HepG2 (cell line): ENCODE measurements around the gene TCF25. TPM values are rescaled to one million over a fixed set of nuclear protein-coding genes. Genes with fewer than 3 reads are reported as not detected.
A peak's percentile ranks its signal among the peaks of the same experiment; 100 is the strongest.

ENCODE experiments used
- ARID5B ChIP-seq: IDR thresholded peaks from 2 replicates; pipeline ENCODE4 v1.4.0; 2020; ENCODE audit warnings: mild to moderate bottlenecking, missing genetic modification reagents
- FOXC1 ChIP-seq: sonication (generic); formaldehyde crosslinking; IDR thresholded peaks from 2 replicates; pipeline ENCODE4 v1.8.0; 2022; ENCODE audit warnings: mild to moderate bottlenecking, missing genetic modification reagents, borderline replicate concordance
- FOXK1 ChIP-seq: sonication (generic); formaldehyde crosslinking; IDR thresholded peaks from 2 replicates; pipeline ENCODE4 v1.4.0; 2020; ENCODE audit warnings: low read depth, missing genetic modification reagents, borderline replicate concordance
- GLI4 ChIP-seq: sonication (generic); formaldehyde crosslinking; IDR thresholded peaks from 2 replicates; pipeline ENCODE4 v1.5.1; 2020; ENCODE audit warnings: missing genetic modification reagents, mild to moderate bottlenecking, moderate library complexity, borderline replicate concordance
- GLMP ChIP-seq: sonication (generic); formaldehyde crosslinking; IDR thresholded peaks from 2 replicates; pipeline ENCODE4 v1.9.0; 2021; ENCODE audit warnings: missing genetic modification reagents, mild to moderate bottlenecking, borderline replicate concordance
- MAZ ChIP-seq, 2 experiments: sonication (generic) in 1 of 2; formaldehyde crosslinking in 1 of 2; IDR thresholded peaks; 2 replicates each; pipeline versions ENCODE4 v1.5.0 to v1.6.1; 2012 to 2020; ENCODE audit warnings: low read depth in 2 of 2, mild to moderate bottlenecking in 2 of 2, borderline replicate concordance in 1 of 2, improper control_type of control experiment in 1 of 2, low read length in 1 of 2, missing genetic modification reagents in 1 of 2, moderate library complexity in 1 of 2
- MED1 ChIP-seq: sonication (generic); formaldehyde crosslinking; IDR thresholded peaks from 2 replicates; pipeline ENCODE4 v1.4.0; 2020; ENCODE audit warnings: missing genetic modification reagents
- MIER2 ChIP-seq: IDR thresholded peaks from 2 replicates; pipeline ENCODE4 v1.6.1; 2016; ENCODE audit warnings: missing biosample characterization, missing genetic modification reagents
- NFATC3 ChIP-seq: sonication (generic); formaldehyde crosslinking; IDR thresholded peaks from 2 replicates; pipeline ENCODE4 v1.5.1; 2020; ENCODE audit warnings: mild to moderate bottlenecking, missing genetic modification reagents
- PAXIP1 ChIP-seq: sonication (generic); formaldehyde crosslinking; conservative IDR thresholded peaks from 2 replicates; pipeline ENCODE4 v1.4.0; 2020; ENCODE audit warnings: mild to moderate bottlenecking, missing genetic modification reagents, moderate library complexity
- ZBTB26 ChIP-seq: IDR thresholded peaks from 2 replicates; pipeline ENCODE4 v1.6.1; 2016; ENCODE audit warnings: missing compliant biosample characterization, missing genetic modification reagents, borderline replicate concordance
- ZKSCAN1 ChIP-seq: fragments of 150-350 bp; IDR thresholded peaks from 2 replicates; pipeline ENCODE4 v1.6.1; 2014; ENCODE audit warnings: low read length
- ZNF10 ChIP-seq: sonication (generic); formaldehyde crosslinking; IDR thresholded peaks from 2 replicates; pipeline ENCODE4 v1.4.0; 2020; ENCODE audit warnings: mild to moderate bottlenecking, low read depth, missing genetic modification reagents, borderline replicate concordance
- ZNF331 ChIP-seq: sonication (generic); formaldehyde crosslinking; IDR thresholded peaks from 2 replicates; pipeline ENCODE4 v1.4.0; 2020; ENCODE audit warnings: missing genetic modification reagents
- ZNF761 ChIP-seq: sonication (generic); formaldehyde crosslinking; conservative IDR thresholded peaks from 2 replicates; pipeline ENCODE4 v1.4.0; 2020; ENCODE audit warnings: mild to moderate bottlenecking, missing genetic modification reagents
- ZNF788 ChIP-seq: sonication (generic); formaldehyde crosslinking; IDR thresholded peaks from 2 replicates; pipeline ENCODE4 v1.5.0; 2020; ENCODE audit warnings: mild to moderate bottlenecking, missing genetic modification reagents, borderline replicate concordance
- ZSCAN25 ChIP-seq: sonication (generic); formaldehyde crosslinking; IDR thresholded peaks from 2 replicates; pipeline ENCODE4 v1.8.0; 2022; ENCODE audit warnings: mild to moderate bottlenecking, missing genetic modification reagents
- polyA plus RNA-seq, 8 experiments: library from polyadenylated mRNA; depleted of rRNA in 3 of 8; stranded (reverse) in 7 of 8; unstranded in 1 of 8; fragments of >200 nt; fragmentation: Illumina TruSeq in 4 of 8; extraction: Trizol in 4 of 8; gene quantifications; 2 replicates each; pipeline versions ENCODE4 v1.2.1 to v1.2.3, GENCODE V29; 2011 to 2016; ENCODE audit warnings: low read depth in 4 of 8, missing spikeins in 1 of 8, mixed read lengths in 1 of 8; ENCODE audit not compliant: insufficient read depth in 1 of 8
- total RNA-seq, 5 experiments: library from RNA; depleted of rRNA; stranded (reverse); fragments of >200 nt; fragmentation: Illumina TruSeq; extraction: Trizol; gene quantifications; 2 replicates each; pipeline ENCODE4 v1.2.3, GENCODE V29; 2016; ENCODE audit warnings: low read depth in 1 of 5

Gene TCF25
- total and polyA plus RNA-seq, 2 of the 13 experiments (the other 11 are each of a cell fraction or from before 2014, with no cell fraction given) = 138 to 206 TPM

- no peak for TF ChIP-seq GLMP (CRISPR knock-in tag)
- 0 out of 2 replicates have a peak, but pooled peaks have one; percentile 3 for TF ChIP-seq ZSCAN25
- 0 out of 2 replicates have a peak, but pooled peaks have one; percentile 55 for TF ChIP-seq ZNF788 (CRISPR knock-in tag)
- TF ChIP-seq ARID5B (CRISPR knock-in tag) = peak; percentile 24; the same call in 1 of the 2 replicates
- TF ChIP-seq PAXIP1 = peak; percentile 33; the same call in 1 of the 2 replicates
- TF ChIP-seq ZNF761 = 0 out of 2 replicates have a peak, but pooled peaks have one; percentile 25
- TF ChIP-seq FOXC1 (CRISPR knock-in tag) = peak; percentile 24; the same call in 1 of the 2 replicates
- TF ChIP-seq GLI4 (CRISPR knock-in tag) = no peak
- no peak for TF ChIP-seq ZNF10
- TF ChIP-seq FOXK1 = no peak
- TF ChIP-seq ZNF331 (CRISPR knock-in tag) = peak; percentile 11; the same call in 1 of the 2 replicates
- no peak for TF ChIP-seq MAZ (IDR thresholded peaks at IDR 0.05; ENCODE audit: borderline replicate concordance, low read depth, low read length)
- TF ChIP-seq MAZ (CRISPR knock-in tag; IDR thresholded peaks at IDR 0.05; ENCODE audit: low read depth) = no peak
- TF ChIP-seq ZKSCAN1 = no peak
- TF ChIP-seq NFATC3 (CRISPR knock-in tag) = no peak
- peak; percentile 35 for TF ChIP-seq ZBTB26
- no peak for TF ChIP-seq MIER2 (CRISPR knock-in tag)
- TF ChIP-seq MED1 = peak; percentile 35
Measured at GRCh38 chr16:89842471-89843408, 30.7 kb upstream of the TCF25 start (continued).
